ENCODE data around the gene COG6.

The COG6 gene

GRCh38 chr13:39655569-39656324 is at the start of gene COG6:
Gene COG6, plus strand, starts transcription at chr13:39655662. Its CDS starts 65 bp downstream, at chr13:39655727.
- in situ Hi-C loops (cut with HindIII; ENCODE audit: low sequenced_read_pairs), result no loop called here

- in situ Hi-C loops (cut with HindIII; ENCODE audit: low sequenced_read_pairs), result loop anchor here (10.0 kb wide), 2 partner anchors 191 to 461 kb away; no protein-coding TSS in a partner anchor
Measured at GRCh38 chr13:39605677-39606320, 49.7 kb upstream of the COG6 start.

GRCh38 chr13:39607876-39608275 is 47.6 kb upstream of the COG6 start:
- in situ Hi-C loops (cut with HindIII; ENCODE audit: low sequenced_read_pairs), result loop anchor here (10.0 kb wide), 2 partner anchors 193 to 463 kb away; no protein-coding TSS in a partner anchor

- in situ Hi-C loops (cut with HindIII; ENCODE audit: low sequenced_read_pairs), result no loop called here
Measured at GRCh38 chr13:39612023-39612637, 43.3 kb upstream of the COG6 start.

- in situ Hi-C loops (cut with HindIII; ENCODE audit: low sequenced_read_pairs), result no loop called here
Measured at GRCh38 chr13:39616087-39616694, 39.3 kb upstream of the COG6 start.

- in situ Hi-C loops (cut with HindIII; ENCODE audit: low sequenced_read_pairs), result no loop called here
Measured at GRCh38 chr13:39618561-39618960, 36.9 kb upstream of the COG6 start.

GRCh38 chr13:39623466-39623865 is 32.0 kb upstream of the COG6 start:
- in situ Hi-C loops (cut with HindIII; ENCODE audit: low sequenced_read_pairs), result no loop called here

- in situ Hi-C loops (cut with HindIII; ENCODE audit: low sequenced_read_pairs), result no loop called here
Measured at GRCh38 chr13:39631307-39631706, 24.2 kb upstream of the COG6 start.

- in situ Hi-C loops (cut with HindIII; ENCODE audit: low sequenced_read_pairs), result no loop called here
Measured at GRCh38 chr13:39632994-39633393, 22.5 kb upstream of the COG6 start.

- in situ Hi-C loops (cut with HindIII; ENCODE audit: low sequenced_read_pairs), result no loop called here
Measured at GRCh38 chr13:39635564-39635963, 19.9 kb upstream of the COG6 start.

- in situ Hi-C loops (cut with HindIII; ENCODE audit: low sequenced_read_pairs), result no loop called here
Measured at GRCh38 chr13:39637890-39638289, 17.6 kb upstream of the COG6 start.

GRCh38 chr13:39641645-39642044 is 13.8 kb upstream of the COG6 start:
- in situ Hi-C loops (cut with HindIII; ENCODE audit: low sequenced_read_pairs), result no loop called here

- in situ Hi-C loops (cut with HindIII; ENCODE audit: low sequenced_read_pairs), result no loop called here
Measured at GRCh38 chr13:39646122-39646521, 9.3 kb upstream of the COG6 start.

- in situ Hi-C loops (cut with HindIII; ENCODE audit: low sequenced_read_pairs), result no loop called here
Measured at GRCh38 chr13:39655041-39655568, 357 bp upstream of the COG6 start.

- in situ Hi-C loops (cut with HindIII; ENCODE audit: low sequenced_read_pairs), result no loop called here
Measured at GRCh38 chr13:39656325-39656677, 839 bp downstream of the COG6 start.

GRCh38 chr13:39663508-39663907 is 8.0 kb downstream of the COG6 start:
- in situ Hi-C loops (cut with HindIII; ENCODE audit: low sequenced_read_pairs), result no loop called here

- in situ Hi-C loops (cut with HindIII; ENCODE audit: low sequenced_read_pairs), result no loop called here
Measured at GRCh38 chr13:39663958-39664357, 8.5 kb downstream of the COG6 start.

GRCh38 chr13:39665763-39666162 is 10.3 kb downstream of the COG6 start:
- in situ Hi-C loops (cut with HindIII; ENCODE audit: low sequenced_read_pairs), result no loop called here

GRCh38 chr13:39670445-39670844 is 15.0 kb downstream of the COG6 start:
- in situ Hi-C loops (cut with HindIII; ENCODE audit: low sequenced_read_pairs), result no loop called here

GRCh38 chr13:39672378-39673132 is 17.1 kb downstream of the COG6 start:
- in situ Hi-C loops (cut with HindIII; ENCODE audit: low sequenced_read_pairs), result no loop called here

GRCh38 chr13:39675904-39676303 is 20.4 kb downstream of the COG6 start:
- in situ Hi-C loops (cut with HindIII; ENCODE audit: low sequenced_read_pairs), result no loop called here

All from endothelial cell of hepatic sinusoid (primary cell).